Measurements from ENCODE around the gene DACH1.

The DACH1 gene

GRCh38 chr13:71546881-71547280 lies 320.1 kb downstream of the DACH1 start:
- no peak for DNase-seq

DNA sequence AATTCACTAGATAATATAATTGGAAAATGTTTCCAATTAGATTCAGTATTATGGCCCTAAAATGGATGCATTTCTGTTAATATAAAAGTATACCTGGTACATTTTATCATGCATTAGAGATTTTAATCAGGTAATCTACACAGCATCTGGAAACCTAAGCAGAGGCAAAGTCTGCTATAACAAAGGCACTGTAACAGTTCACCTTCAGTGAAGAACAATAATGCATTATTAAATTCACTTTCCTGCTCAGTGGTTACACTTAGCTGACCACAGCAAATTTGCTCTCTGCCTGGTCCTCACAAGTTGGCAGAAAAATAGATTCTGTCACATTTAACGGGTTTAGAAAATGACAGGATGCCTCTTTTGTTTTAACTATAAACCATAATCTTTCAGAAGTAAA lies 326.9 kb downstream of the DACH1 start:
- no peak for DNase-seq

DNA sequence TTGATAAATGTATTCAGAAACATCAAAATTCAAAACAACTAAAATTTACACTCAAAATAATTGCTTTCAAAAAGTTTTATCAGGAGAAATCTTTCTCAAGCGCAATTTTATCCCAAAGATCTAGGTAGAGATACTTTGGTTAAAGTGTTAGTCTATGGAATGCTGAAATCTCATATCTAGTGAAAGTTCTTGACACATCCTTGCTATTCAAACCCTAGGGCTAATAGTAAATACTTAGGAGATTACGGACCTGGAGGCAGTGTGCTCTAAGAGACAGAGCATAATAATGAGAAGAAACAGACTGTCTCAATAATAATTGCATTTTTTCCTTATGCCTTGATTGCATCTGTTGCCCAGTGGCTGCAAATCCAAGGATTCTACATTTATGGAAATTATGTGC lies 330.8 kb downstream of the DACH1 start:
- no peak for DNase-seq

GRCh38 chr13:71524613-71525304 lies 342.2 kb downstream of the DACH1 start:
- no peak for DNase-seq

- no peak for DNase-seq
These were observed 342.8 kb downstream of the DACH1 start for GRCh38 chr13:71524245-71524612.

GRCh38 chr13:71522941-71523526 lies 344.0 kb downstream of the DACH1 start:
- no peak for DNase-seq

- no peak for DNase-seq
These were observed 350.0 kb downstream of the DACH1 start for GRCh38 chr13:71517004-71517403.

- no peak for DNase-seq
These were observed 350.5 kb downstream of the DACH1 start for GRCh38 chr13:71516521-71516920.

DNA sequence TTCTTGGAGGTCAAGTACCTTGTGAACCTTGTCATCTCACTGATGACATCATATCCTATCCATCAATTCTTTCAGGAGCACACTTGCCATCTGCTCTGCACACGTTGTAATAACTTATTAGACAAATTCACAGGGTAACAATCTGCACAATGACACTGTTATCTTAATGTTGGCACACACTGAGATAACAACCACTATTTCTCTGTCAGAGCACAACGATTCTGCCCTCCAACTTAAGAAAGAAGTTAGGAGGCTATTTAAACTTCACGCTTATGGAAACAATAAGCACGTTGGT lies 351.3 kb downstream of the DACH1 start:
- no peak for DNase-seq

- no peak for DNase-seq
These were observed 351.9 kb downstream of the DACH1 start for GRCh38 chr13:71514900-71515743.

- DNase-seq: no peak
These were observed 353.5 kb downstream of the DACH1 start for GRCh38 chr13:71513411-71514033.

GRCh38 chr13:71503781-71504180 lies 363.2 kb downstream of the DACH1 start:
- no peak for DNase-seq

DNA sequence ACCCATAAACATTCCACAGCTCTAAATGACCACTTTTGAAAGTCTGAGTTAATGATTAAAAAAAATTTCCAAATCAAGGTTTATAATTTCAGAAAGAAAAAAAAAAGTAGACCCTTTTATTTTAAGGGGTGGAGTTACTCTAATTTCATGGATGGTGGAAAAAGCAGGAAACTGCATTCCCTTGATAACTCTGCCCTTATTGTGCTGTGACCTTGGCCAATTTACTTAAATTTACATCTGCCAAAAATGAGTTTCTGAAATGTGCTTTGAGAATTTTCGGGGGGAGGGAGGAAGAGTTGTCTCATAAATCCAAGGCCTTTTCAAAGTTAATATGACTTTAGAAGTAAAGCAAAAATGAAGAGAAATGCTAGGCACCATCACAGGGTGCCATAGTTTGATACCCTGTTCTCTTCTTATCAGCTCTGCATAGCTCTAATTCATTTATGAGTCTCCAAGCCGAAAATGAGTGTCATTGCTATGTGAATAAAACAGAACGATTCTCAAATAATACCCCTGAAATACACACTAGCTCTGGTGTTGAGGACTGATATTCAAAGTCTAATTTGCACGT lies 367.0 kb downstream of the DACH1 start:
- no peak for DNase-seq

DNA sequence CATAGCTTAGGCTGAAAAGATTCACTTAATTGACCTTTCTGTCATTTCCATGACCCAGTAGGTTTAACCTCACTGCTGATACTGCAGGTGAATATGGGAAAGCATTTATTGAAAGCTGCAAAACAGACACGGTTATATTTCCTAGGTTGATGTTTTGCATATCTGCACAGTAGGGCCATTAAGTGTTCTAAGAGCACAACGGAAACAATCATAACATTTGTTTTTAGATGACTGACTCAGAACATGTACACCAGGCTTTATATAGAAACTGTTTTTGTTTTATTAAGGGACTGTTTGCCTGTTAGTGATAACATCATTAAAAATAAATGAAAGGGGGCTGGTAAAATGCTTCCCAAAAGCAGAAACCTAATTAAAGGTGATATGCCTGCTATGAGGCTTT lies 367.8 kb downstream of the DACH1 start:
- no peak for DNase-seq

GRCh38 chr13:71493189-71493588 lies 373.8 kb downstream of the DACH1 start:
- no peak for DNase-seq

DNA sequence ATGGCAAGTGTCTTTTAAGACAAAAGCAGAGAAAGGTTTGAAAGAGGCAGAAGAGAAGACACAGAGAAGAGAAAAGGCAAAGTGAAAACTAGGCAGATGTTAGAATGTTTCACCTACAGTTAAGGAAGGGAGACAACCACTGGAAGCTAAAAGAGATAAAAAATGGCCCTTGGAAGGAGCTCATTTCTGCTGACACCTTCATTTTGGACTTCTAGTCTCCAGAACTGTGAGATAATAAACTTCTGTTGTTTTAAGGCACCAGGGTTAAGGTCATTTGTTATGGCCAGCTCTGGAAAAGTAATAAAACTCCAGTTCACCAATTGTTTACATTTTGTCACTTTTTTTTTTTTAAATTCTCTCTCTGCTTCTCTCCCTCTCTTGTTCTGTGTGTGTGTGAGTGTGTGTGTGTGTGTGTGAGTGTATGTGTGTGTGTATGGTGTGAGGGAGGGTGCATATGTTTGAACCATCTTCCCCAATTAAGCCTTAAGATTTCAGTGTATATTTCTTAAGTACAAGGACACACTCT lies 374.6 kb downstream of the DACH1 start:
- no peak for DNase-seq

DNA sequence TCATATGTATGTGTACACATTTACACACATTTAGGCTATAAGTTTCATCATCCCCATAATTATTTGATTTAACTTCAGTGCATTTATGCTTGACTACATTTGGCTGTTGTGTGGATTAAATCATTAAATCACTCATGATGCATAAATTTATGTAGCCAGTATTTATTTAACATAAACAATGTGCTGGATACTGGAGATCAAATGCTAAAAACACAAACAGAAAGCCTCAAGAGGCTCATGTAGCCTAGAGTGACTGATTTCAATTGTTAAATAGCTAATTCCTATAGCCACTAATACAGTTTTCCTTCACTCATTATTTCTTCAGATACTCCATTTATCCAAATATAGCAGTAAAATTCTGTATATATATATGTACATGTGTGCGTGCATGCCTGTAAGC lies 376.0 kb downstream of the DACH1 start:
- DNase-seq: no peak

DNA sequence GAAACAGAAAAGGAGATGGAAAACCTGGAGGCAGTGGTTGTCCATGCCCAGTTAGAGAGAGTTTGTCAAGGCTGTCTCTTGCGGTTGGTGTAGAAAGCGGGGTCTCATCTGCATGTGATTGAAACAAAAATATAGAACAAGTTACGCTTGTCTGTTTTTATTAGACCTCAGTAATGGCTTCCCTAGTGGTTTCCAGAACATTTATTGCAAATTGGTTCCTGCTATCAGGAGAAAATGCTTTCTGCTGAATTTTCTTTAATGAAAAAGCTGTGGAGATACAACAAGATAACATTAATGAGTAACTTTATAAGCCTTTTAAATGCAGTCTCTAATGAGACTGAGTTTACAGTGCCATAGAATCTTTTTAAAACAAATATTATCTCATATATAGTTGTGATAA lies 378.0 kb downstream of the DACH1 start:
- no peak for DNase-seq

- no peak for DNase-seq
These were observed 378.8 kb downstream of the DACH1 start for GRCh38 chr13:71488201-71488600.

- DNase-seq: no peak
These were observed 381.1 kb downstream of the DACH1 start for GRCh38 chr13:71485913-71486312.

DNA sequence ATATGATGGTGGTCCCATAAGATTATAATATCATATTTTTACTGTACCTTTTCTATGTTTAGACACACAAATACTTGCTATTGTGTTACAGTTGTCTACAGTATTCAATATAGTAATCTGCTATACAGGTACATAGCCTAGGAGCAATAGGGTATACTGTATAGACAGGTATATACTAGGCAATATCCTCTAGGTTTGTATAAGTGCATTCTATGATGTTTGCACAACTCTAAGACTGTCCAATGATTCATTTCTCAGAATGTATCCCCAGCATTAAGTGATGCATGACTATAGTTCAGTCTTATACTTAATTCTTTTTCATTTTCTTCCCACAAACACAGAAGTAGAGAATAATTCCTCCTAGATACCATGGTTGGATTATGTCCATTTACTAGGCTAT lies 383.3 kb downstream of the DACH1 start:
- DNase-seq: no peak

DNA sequence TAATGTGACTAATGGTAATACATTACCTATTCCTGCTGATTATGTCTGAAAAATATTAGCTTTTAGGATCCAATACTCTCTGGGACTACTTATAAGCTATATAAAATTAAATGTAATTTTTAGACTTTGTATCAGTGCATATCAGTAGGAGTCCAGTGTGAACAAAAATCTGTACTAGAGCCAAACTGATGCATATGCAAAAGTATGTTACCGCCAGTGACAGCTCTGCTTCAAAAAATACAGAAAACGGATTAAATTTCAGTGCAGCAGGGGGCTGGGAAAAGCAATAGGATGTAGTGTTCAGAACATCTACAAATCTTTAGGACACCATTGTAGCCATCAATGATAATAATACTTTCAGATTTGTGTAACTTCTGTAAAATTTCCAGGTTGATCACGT lies 385.5 kb downstream of the DACH1 start:
- no peak for DNase-seq

GRCh38 chr13:71481046-71481445 lies 386.0 kb downstream of the DACH1 start:
- DNase-seq: no peak
